ENCODE measurements around the gene PPP2R3B.

Gene PPP2R3B

GRCh38 chrX:345020-345925 lies 41.4 kb downstream of the PPP2R3B start:
- H3K9me3 ChIP-seq (replicated peaks in 1 of 2; ENCODE audit: control insufficient read depth in 2 of 2, insufficient read depth in 1 of 2, low read depth in 1 of 2, low read length in 2 of 2): peaks cover 9 to 24% of the 10 kb centered on the region in 2 donors
- WGBS, 2 donors (ENCODE audit: extremely low coverage in 2 of 2, insufficient read length in 2 of 2, insufficient replicate concordance in 1 of 2): no CpG with 5 or more reads among the region's 63 CpGs
- no peak for DNase-seq (ENCODE audit: low spot score)
- peaks cover 0 to 5% of the 10 kb centered on the region in 2 donors for H3K4me1 ChIP-seq (ENCODE audit: control insufficient read depth in 2 of 2, insufficient read depth in 1 of 2, low read depth in 1 of 2, low read length in 2 of 2)
- peaks cover 9% of the 10 kb centered on the region for H3K79me1 ChIP-seq (ENCODE audit: low read depth, low read length)
- H3K4me2 ChIP-seq (ENCODE audit: insufficient read depth, low read length, poor library complexity, severe bottlenecking): no peak overlapping the region
- H3K27ac ChIP-seq (replicated peaks; ENCODE audit: low read length): no peak overlapping the region
- no peak overlapping the region for H3K9ac ChIP-seq (ENCODE audit: low read depth, low read length, poor library complexity)
- H2BK15ac ChIP-seq (ENCODE audit: low read length): no peak overlapping the region
- no peak overlapping the region for H4K8ac ChIP-seq (ENCODE audit: low read depth, low read length)
- H4K91ac ChIP-seq (ENCODE audit: low read depth, low read length, poor library complexity): no peak overlapping the region
- H3K27me3 ChIP-seq (ENCODE audit: control insufficient read depth in 3 of 3, insufficient read depth in 3 of 3, low read depth in 1 of 3, low read length in 3 of 3): no peaks in the 10 kb centered on the region
- H3K36me3 ChIP-seq (replicated peaks in 1 of 2; ENCODE audit: control insufficient read depth in 2 of 2, insufficient read depth in 2 of 2, low read length in 2 of 2): peaks cover 14 to 50% of the 10 kb centered on the region in 2 donors
- H3K14ac ChIP-seq (ENCODE audit: low read length): no peak overlapping the region
- no peak overlapping the region for H3K4ac ChIP-seq (ENCODE audit: low read length)
- H2AFZ ChIP-seq (ENCODE audit: low read length): no peak overlapping the region
- H2BK120ac ChIP-seq (ENCODE audit: low read depth, low read length): no peak overlapping the region
- H3K23ac ChIP-seq (ENCODE audit: low read depth, low read length, poor library complexity): peak overlapping the region; percentile 43
- H2AK5ac ChIP-seq (ENCODE audit: low read depth, low read length): no peak overlapping the region
- H3K4me3 ChIP-seq (ENCODE audit: low read length in 2 of 2): no peak overlapping the region
- no peak overlapping the region for H2BK5ac ChIP-seq (ENCODE audit: low read length)
- no peak overlapping the region for H2BK12ac ChIP-seq (ENCODE audit: low read length)
- H3K18ac ChIP-seq (ENCODE audit: low read length): no peak overlapping the region

- DNase-seq (ENCODE audit: low spot score): no peak
- Histone ChIP-seq H2BK12ac (ENCODE audit: low read length) (no peak overlapping the region), H2BK5ac (ENCODE audit: low read length) (no peak overlapping the region), H2BK120ac (ENCODE audit: low read depth, low read length) (no peak overlapping the region), H3K4me1 (ENCODE audit: control insufficient read depth in 2 of 2, insufficient read depth in 1 of 2, low read depth in 1 of 2, low read length in 2 of 2) (peaks cover 0 to 5% of the 10 kb centered on the region in 2 donors), H3K9me3 (replicated peaks in 1 of 2; ENCODE audit: control insufficient read depth in 2 of 2, insufficient read depth in 1 of 2, low read depth in 1 of 2, low read length in 2 of 2) (peaks cover 9 to 24% of the 10 kb centered on the region in 2 donors), H3K27ac (replicated peaks; ENCODE audit: low read length) (no peak overlapping the region), H3K79me1 (ENCODE audit: low read depth, low read length) (peaks cover 3% of the 10 kb centered on the region), H3K14ac (ENCODE audit: low read length) (no peak overlapping the region), H3K9ac (ENCODE audit: low read depth, low read length, poor library complexity) (no peak overlapping the region), H3K27me3 (ENCODE audit: control insufficient read depth in 3 of 3, insufficient read depth in 3 of 3, low read depth in 1 of 3, low read length in 3 of 3) (no peaks in the 10 kb centered on the region), H3K4me2 (ENCODE audit: insufficient read depth, low read length, poor library complexity, severe bottlenecking) (no peak overlapping the region), H4K8ac (ENCODE audit: low read depth, low read length) (peak overlapping the region; percentile 29), H2AFZ (ENCODE audit: low read length) (no peak overlapping the region), H4K91ac (ENCODE audit: low read depth, low read length, poor library complexity) (no peak overlapping the region), H2AK5ac (ENCODE audit: low read depth, low read length) (no peak overlapping the region), H3K36me3 (replicated peaks in 1 of 2; ENCODE audit: control insufficient read depth in 2 of 2, insufficient read depth in 2 of 2, low read length in 2 of 2) (peaks cover 14 to 50% of the 10 kb centered on the region in 2 donors), H3K4me3 (ENCODE audit: low read length in 2 of 2) (no peak overlapping the region), H2BK15ac (ENCODE audit: low read length) (no peak overlapping the region), H3K4ac (ENCODE audit: low read length) (no peak overlapping the region), H3K23ac (ENCODE audit: low read depth, low read length, poor library complexity) (no peak overlapping the region), H3K18ac (ENCODE audit: low read length) (no peak overlapping the region)
- WGBS, 2 donors (ENCODE audit: extremely low coverage in 2 of 2, insufficient read length in 2 of 2, insufficient replicate concordance in 1 of 2): no CpG with 5 or more reads among the region's 47 CpGs
These were observed 42.3 kb downstream of the PPP2R3B start for GRCh38 chrX:344371-344901.

GRCh38 chrX:341541-342101 lies 45.1 kb downstream of the PPP2R3B start:
- Histone ChIP-seq H2AFZ (ENCODE audit: low read length) (no peak overlapping the region), H4K8ac (ENCODE audit: low read depth, low read length) (no peak overlapping the region), H3K4me2 (ENCODE audit: insufficient read depth, low read length, poor library complexity, severe bottlenecking) (no peak overlapping the region), H3K18ac (ENCODE audit: low read length) (no peak overlapping the region), H3K79me1 (ENCODE audit: low read depth, low read length) (peaks cover 3% of the 10 kb centered on the region), H2BK15ac (ENCODE audit: low read length) (no peak overlapping the region), H3K4me1 (ENCODE audit: control insufficient read depth in 2 of 2, insufficient read depth in 1 of 2, low read depth in 1 of 2, low read length in 2 of 2) (no peaks in the 10 kb centered on the region), H3K4ac (ENCODE audit: low read length) (no peak overlapping the region), H3K36me3 (replicated peaks in 1 of 2; ENCODE audit: control insufficient read depth in 2 of 2, insufficient read depth in 2 of 2, low read length in 2 of 2) (peaks cover 25 to 49% of the 10 kb centered on the region in 2 donors), H4K91ac (ENCODE audit: low read depth, low read length, poor library complexity) (no peak overlapping the region), H3K4me3 (ENCODE audit: low read length in 2 of 2) (no peak overlapping the region), H2BK120ac (ENCODE audit: low read depth, low read length) (no peak overlapping the region), H2BK12ac (ENCODE audit: low read length) (no peak overlapping the region), H2BK5ac (ENCODE audit: low read length) (no peak overlapping the region), H3K27ac (replicated peaks; ENCODE audit: low read length) (no peak overlapping the region), H3K14ac (ENCODE audit: low read length) (no peak overlapping the region), H3K9ac (ENCODE audit: low read depth, low read length, poor library complexity) (no peak overlapping the region), H2AK5ac (ENCODE audit: low read depth, low read length) (no peak overlapping the region), H3K27me3 (ENCODE audit: control insufficient read depth in 3 of 3, insufficient read depth in 3 of 3, low read depth in 1 of 3, low read length in 3 of 3) (no peaks in the 10 kb centered on the region), H3K23ac (ENCODE audit: low read depth, low read length, poor library complexity) (no peak overlapping the region), H3K9me3 (replicated peaks in 1 of 2; ENCODE audit: control insufficient read depth in 2 of 2, insufficient read depth in 1 of 2, low read depth in 1 of 2, low read length in 2 of 2) (peaks cover 16 to 19% of the 10 kb centered on the region in 2 donors)
- no peak for DNase-seq (ENCODE audit: low spot score)
- no CpG with 5 or more reads among the region's 36 CpGs for WGBS, 2 donors (ENCODE audit: extremely low coverage in 2 of 2, insufficient read length in 2 of 2, insufficient replicate concordance in 1 of 2)

All from neuronal stem cell (in vitro differentiated cells).